ENCODE results near the gene GABRG3. TPM values are rescaled to one million over a fixed set of nuclear protein-coding genes. Genes with fewer than 3 reads are reported as not detected.

The GABRG3 gene
- total RNA-seq, 1 donor from 2014 or later = 0.08 TPM

DNA sequence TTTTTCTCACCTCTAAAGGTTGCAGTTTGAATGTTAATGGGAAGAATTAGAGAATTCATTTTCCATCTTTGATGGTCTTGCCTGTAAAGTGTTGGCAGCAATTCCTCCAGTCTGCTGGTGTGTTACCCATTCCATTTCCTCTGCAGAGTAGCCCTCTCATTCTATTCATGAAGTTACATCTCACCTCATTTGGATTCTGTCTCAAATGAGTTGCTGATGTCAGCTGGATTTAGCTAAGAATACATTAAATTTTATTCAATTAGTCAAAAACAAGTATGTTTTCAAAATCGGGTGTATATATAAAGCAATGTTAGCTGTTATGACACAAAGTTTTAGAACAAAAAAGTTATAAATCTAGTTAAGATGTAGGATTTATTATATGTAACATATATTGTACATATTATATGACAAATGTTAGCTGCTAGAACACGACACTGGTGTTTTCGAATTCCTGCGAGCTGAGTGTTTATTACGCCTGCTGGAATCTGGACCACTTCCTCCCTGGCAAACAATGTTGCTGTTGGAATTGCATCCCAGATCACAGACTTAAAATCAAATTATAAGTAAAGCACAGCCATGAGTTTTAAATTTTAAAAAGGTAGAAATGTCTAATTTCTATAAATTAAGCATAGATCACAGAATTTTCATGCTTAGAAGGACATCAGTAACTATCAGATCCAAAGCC is 611.9 kb downstream of the GABRG3 start:
- Histone ChIP-seq H3K27me3 (ENCODE audit: control insufficient read depth, insufficient read depth, low read length) (no peaks in the 10 kb centered on the region), H3K4me3 (ENCODE audit: low read depth, low read length) (no peak overlapping the region), H3K36me3 (ENCODE audit: control insufficient read depth, insufficient read depth, low read length) (no peaks in the 10 kb centered on the region)
- TF ChIP-seq, protein P1, sequence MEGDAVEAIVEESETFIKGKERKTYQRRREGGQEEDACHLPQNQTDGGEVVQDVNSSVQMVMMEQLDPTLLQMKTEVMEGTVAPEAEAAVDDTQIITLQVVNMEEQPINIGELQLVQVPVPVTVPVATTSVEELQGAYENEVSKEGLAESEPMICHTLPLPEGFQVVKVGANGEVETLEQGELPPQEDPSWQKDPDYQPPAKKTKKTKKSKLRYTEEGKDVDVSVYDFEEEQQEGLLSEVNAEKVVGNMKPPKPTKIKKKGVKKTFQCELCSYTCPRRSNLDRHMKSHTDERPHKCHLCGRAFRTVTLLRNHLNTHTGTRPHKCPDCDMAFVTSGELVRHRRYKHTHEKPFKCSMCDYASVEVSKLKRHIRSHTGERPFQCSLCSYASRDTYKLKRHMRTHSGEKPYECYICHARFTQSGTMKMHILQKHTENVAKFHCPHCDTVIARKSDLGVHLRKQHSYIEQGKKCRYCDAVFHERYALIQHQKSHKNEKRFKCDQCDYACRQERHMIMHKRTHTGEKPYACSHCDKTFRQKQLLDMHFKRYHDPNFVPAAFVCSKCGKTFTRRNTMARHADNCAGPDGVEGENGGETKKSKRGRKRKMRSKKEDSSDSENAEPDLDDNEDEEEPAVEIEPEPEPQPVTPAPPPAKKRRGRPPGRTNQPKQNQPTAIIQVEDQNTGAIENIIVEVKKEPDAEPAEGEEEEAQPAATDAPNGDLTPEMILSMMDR (IDR thresholded peaks at IDR 0.05; ENCODE audit: insufficient read depth, low read length, poor library complexity, severe bottlenecking) = no peak
- no peak for DNase-seq (ENCODE audit: low read depth)

DNA sequence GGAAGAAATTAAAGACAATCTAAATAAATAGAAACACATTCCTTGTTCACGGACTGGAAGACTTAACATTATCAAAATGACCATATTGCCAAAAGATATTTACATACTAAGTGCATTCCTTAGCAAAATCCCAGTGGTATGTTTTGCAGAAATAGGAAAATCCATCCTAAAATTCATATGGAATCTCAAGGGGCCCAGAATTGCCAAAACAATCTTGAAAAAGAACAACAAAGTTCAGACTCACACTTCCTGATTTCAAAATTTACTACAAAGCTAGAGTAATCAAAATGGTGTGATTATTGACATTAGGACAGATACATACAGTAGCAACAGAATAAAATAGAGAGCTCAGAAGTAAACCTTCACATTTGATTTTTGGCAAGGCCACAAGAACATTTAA is 612.7 kb downstream of the GABRG3 start:
- Histone ChIP-seq H3K27me3 (ENCODE audit: control insufficient read depth, insufficient read depth, low read length) (no peaks in the 10 kb centered on the region), H3K36me3 (ENCODE audit: control insufficient read depth, insufficient read depth, low read length) (no peaks in the 10 kb centered on the region), H3K4me3 (ENCODE audit: low read depth, low read length) (no peak overlapping the region)
- DNase-seq (ENCODE audit: low read depth) = no peak
- TF ChIP-seq, protein P1 (IDR thresholded peaks at IDR 0.05; ENCODE audit: insufficient read depth, low read length, poor library complexity, severe bottlenecking) = no peak

DNA sequence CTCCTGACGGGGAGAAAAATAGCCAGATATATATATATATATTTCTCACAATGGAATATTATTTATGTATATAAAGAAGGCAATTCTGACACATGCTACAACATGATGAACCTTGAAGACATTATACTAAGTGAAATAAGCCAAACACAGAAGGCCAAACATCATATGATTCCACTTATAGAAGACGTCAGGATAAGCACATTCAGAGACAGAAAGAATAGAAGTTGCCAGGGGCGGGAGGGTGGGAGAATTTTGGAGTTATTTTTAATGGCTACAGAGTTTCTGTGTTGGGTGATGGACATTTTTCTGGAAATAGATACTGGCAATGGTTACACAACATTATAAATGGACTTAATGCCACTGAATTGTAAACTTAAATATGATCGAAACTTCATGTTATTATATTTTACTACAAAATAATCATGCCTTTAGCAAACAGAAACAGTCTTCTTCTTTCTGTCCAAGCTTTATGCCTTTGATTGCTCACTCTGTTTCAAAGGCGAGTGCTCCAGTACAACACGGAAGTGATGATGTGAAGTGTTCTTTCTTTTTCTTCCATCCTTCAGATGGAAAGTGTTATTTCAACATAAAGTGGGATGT is 614.2 kb downstream of the GABRG3 start:
- H3K36me3 ChIP-seq (ENCODE audit: control insufficient read depth, insufficient read depth, low read length) = no peaks in the 10 kb centered on the region
- DNase-seq (ENCODE audit: low read depth) = no peak
- H3K27me3 ChIP-seq (ENCODE audit: control insufficient read depth, insufficient read depth, low read length) = no peaks in the 10 kb centered on the region
- H3K4me3 ChIP-seq (ENCODE audit: low read depth, low read length) = no peak overlapping the region
- TF ChIP-seq, protein P1 (IDR thresholded peaks at IDR 0.05; ENCODE audit: insufficient read depth, low read length, poor library complexity, severe bottlenecking) = no peak

DNA sequence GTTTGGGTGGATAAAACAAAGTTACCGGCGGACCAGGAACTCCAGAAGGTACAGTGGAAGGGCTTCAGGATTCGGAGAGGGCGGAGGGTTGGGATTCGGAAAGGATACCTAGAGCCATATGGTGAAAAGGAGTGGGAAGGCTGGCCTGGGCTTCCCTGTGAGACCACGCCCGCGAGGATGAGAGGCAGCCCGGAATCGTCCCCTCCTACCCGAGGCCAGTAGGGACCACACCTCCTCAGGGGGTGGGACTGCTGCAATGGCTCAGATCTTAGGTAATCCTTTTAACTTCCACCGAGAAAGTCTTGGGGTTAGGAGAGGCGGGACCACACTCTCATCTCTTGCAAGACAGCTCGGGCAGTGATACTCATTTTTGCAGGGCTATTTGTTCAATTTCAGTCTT is 616.8 kb downstream of the GABRG3 start:
- TF ChIP-seq, protein P1 (IDR thresholded peaks at IDR 0.05; ENCODE audit: insufficient read depth, low read length, poor library complexity, severe bottlenecking) = no peak
- Histone ChIP-seq H3K27me3 (ENCODE audit: control insufficient read depth, insufficient read depth, low read length) (no peaks in the 10 kb centered on the region), H3K36me3 (ENCODE audit: control insufficient read depth, insufficient read depth, low read length) (no peaks in the 10 kb centered on the region), H3K4me3 (ENCODE audit: low read depth, low read length) (no peak overlapping the region)
- no peak for DNase-seq (ENCODE audit: low read depth)

DNA sequence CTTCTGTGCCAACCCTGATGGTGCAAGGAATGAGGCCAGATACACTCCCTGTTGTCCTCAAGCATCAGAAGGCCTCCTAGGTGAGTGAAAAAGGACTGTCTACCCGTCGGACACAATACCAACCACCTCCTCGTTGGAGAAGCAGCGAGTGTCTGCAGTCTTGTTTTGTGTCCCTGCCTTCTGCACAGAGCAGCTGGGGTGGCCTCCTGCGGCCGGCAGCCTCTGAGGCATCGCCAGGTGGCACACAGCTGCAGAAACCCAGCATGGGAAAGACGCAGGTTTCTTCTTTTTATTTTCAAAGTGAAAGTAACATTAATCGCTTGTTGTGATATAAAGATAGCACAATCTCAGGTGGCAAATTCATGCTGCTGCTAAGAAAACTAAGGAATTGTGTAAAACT is 618.3 kb downstream of the GABRG3 start:
- DNase-seq (ENCODE audit: low read depth) = no peak

More for the DNA sequence above, 618.3 kb downstream of the GABRG3 start:
- Histone ChIP-seq H3K36me3 (ENCODE audit: control insufficient read depth, insufficient read depth, low read length) (no peaks in the 10 kb centered on the region), H3K4me3 (ENCODE audit: low read depth, low read length) (no peak overlapping the region), H3K27me3 (ENCODE audit: control insufficient read depth, insufficient read depth, low read length) (no peaks in the 10 kb centered on the region)
- TF ChIP-seq, protein P1 (IDR thresholded peaks at IDR 0.05; ENCODE audit: insufficient read depth, low read length, poor library complexity, severe bottlenecking) = no peak
